ENCODE measurements around the gene AMMECR1.
"Not testable (repeated sequence)": the region's sequence is repeated elsewhere in the genome, so short reads cannot be mapped to it uniquely, and the experiment has no call there.

AMMECR1 gene

DNA sequence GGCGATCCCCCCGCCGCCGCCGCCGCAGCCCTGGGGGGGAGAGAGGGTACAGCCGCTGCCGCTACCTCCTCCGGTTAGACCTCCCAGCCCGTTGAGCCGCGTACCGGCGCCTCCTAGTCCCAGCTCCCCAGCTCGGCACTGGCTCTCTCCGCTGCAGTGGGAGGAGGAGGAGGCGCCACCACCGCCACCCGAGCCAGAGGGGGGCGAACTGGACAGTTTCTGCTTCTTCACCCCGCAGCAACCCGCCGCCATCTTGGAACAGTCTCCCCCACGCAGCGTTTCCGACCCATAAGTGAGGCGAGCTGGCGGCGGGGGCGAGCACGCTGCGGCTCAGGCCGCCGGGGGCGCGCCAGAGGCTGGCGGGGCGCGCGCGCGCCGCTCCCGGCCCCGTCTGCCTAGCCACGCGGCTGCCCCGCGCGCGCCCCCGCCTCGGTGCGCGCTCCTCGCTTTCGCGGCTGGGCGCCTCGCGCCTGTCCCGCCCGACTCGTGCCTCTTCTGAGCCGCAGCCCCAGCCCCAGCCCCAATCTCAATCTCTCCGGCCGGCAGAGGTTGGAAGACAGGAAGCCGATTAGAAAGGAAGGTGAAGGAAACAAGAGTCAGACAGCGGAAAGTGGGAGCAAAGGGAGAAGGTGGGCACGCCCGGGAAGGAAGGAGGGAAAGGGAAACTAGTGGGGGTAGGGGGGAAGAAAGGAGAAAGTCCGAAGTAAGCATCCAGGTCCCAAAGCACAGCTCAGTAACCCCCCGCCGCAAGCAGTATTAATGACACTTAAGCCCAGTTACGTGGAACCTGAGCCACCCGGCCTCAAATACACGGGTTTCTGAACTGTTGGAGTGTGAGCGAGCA is at the start of gene AMMECR1:
TSS of gene AMMECR1 (minus strand) at position 266 of the 844 bp plus-strand sequence. CDS start at position 252, 14 bp downstream.
- no peaks in the 10 kb centered on the region for H3K27me3 ChIP-seq (ENCODE audit: control insufficient read depth in 1 of 2, insufficient read depth in 2 of 2, low read length in 2 of 2)
- H3K36me3 ChIP-seq (ENCODE audit: insufficient read depth, low read length) = no peaks in the 10 kb centered on the region
- peak within 1 kb of the TSS; percentile 37 for H3K27ac ChIP-seq (ENCODE audit: low read depth, low read length)
- no peaks in the 10 kb centered on the region for H3K4me1 ChIP-seq (ENCODE audit: insufficient read depth, low read length)
- no peaks in the 10 kb centered on the region for H3K9me3 ChIP-seq (ENCODE audit: low read length)
- H3K9ac ChIP-seq (ENCODE audit: low read length) = no peak within 1 kb of the TSS
- peak within 1 kb of the TSS; percentile 50 to 64 for H3K4me3 ChIP-seq (ENCODE audit: low read depth in 1 of 2, low read length in 2 of 2)

DNA sequence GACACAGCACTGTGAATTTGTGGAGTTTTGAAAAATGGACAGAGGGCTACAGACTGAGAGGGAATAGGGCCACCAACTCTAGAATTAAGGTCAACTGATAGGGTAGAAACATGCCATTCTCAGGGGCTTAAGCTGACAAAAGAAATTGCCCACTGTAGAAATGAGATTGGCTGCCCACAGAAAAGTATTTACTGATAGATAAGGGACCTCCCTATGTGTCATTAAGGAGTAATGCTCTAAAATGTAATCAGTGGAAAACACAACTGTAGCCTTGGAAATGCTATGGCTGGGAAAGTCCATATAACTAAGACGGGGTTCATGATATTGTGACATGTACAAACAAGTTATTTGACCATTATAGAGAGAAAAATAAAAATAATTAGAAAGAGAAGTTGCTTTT is 45.4 kb upstream of the AMMECR1 start:
- no peak overlapping the region for H3K4me3 ChIP-seq (ENCODE audit: low read depth in 1 of 2, low read length in 2 of 2)
- H3K27me3 ChIP-seq (ENCODE audit: control insufficient read depth in 1 of 2, insufficient read depth in 2 of 2, low read length in 2 of 2) = no peaks in the 10 kb centered on the region
- no peak overlapping the region for H3K27ac ChIP-seq (ENCODE audit: low read depth, low read length)
- H3K4me1 ChIP-seq (ENCODE audit: insufficient read depth, low read length) = no peaks in the 10 kb centered on the region
- no peak overlapping the region for H3K9ac ChIP-seq (ENCODE audit: low read length)
- no peaks in the 10 kb centered on the region for H3K36me3 ChIP-seq (ENCODE audit: insufficient read depth, low read length)
- no peaks in the 10 kb centered on the region for H3K9me3 ChIP-seq (ENCODE audit: low read length)

DNA sequence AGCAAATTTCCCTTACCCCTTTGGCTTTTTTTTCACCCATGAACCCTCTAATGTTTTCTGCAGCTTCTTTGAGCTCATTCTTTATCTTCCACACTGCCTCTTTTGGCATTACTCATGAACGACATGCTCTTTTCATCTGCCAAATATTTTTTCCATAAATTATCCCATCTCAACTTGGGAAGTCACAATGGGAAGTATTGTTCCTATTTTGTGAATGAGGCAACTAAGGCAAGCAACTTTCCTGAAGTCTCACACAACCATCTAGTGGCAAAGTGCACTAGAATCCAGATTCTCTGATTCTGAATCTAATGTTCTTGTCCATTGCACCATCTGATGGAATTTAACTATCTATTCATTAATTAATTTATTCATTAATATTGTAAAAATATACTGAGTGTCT is 41.4 kb upstream of the AMMECR1 start:
- H3K9me3 ChIP-seq (ENCODE audit: low read length) = no peaks in the 10 kb centered on the region
- no peak overlapping the region for H3K4me3 ChIP-seq (ENCODE audit: low read depth in 1 of 2, low read length in 2 of 2)
- no peak overlapping the region for H3K27ac ChIP-seq (ENCODE audit: low read depth, low read length)
- H3K9ac ChIP-seq (ENCODE audit: low read length) = no peak overlapping the region
- H3K27me3 ChIP-seq (ENCODE audit: control insufficient read depth in 1 of 2, insufficient read depth in 2 of 2, low read length in 2 of 2) = no peaks in the 10 kb centered on the region
- no peaks in the 10 kb centered on the region for H3K4me1 ChIP-seq (ENCODE audit: insufficient read depth, low read length)
- H3K36me3 ChIP-seq (ENCODE audit: insufficient read depth, low read length) = no peaks in the 10 kb centered on the region

DNA sequence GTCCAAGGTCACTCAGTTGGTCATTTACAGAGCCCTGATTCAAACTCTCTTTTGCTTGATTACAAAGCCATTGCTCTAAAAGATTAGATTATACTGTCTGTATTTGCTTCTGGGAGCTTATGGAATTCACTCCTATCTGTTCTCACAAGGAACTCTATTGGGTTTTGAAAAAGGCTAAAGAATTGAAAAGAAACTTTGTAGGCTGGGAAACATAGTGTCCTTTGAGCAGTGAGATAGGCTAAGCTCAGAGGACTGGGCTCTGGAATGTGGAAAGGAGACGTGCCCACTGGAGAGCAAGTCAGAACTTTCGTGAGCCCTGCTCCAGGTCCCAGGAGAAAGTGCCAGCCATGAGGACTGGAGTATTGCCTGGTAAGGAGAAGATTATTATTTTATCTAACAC is 40.7 kb upstream of the AMMECR1 start, which contains the start of gene RTL9:
TSS of gene RTL9 (plus strand) at position 301 of the 400 bp plus-strand sequence. CDS start 91,770 bp downstream, outside the sequence.
- H3K27me3 ChIP-seq (ENCODE audit: control insufficient read depth in 1 of 2, insufficient read depth in 2 of 2, low read length in 2 of 2) = no peaks in the 10 kb centered on the region
- no peak within 1 kb of the TSS for H3K9ac ChIP-seq (ENCODE audit: low read length)
- no peaks in the 10 kb centered on the region for H3K9me3 ChIP-seq (ENCODE audit: low read length)
- H3K27ac ChIP-seq (ENCODE audit: low read depth, low read length) = no peak within 1 kb of the TSS
- no peak within 1 kb of the TSS for H3K4me3 ChIP-seq (ENCODE audit: low read depth in 1 of 2, low read length in 2 of 2)
- H3K4me1 ChIP-seq (ENCODE audit: insufficient read depth, low read length) = no peaks in the 10 kb centered on the region
- H3K36me3 ChIP-seq (ENCODE audit: insufficient read depth, low read length) = no peaks in the 10 kb centered on the region

DNA sequence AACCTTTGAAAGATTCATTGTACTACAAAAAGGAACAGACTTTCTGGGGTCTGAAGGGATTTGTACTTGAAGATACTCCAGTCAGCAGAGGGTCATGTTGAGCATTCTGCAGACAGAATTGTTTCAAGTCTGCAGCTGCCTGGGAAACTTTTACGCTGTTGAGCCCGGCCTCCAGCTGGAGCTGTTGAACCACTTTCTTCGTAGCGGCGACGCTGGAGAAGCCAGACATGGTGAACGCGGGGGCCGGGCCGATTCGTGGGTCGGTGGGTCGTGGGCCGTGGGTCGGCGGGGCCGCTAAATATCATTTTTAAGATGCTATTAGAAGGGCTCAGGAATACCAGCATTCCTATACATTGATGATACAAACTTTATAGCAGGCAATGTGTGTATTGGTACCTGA is 28.8 kb upstream of the AMMECR1 start:
- no peaks in the 10 kb centered on the region for H3K4me1 ChIP-seq (ENCODE audit: insufficient read depth, low read length)

DNA sequence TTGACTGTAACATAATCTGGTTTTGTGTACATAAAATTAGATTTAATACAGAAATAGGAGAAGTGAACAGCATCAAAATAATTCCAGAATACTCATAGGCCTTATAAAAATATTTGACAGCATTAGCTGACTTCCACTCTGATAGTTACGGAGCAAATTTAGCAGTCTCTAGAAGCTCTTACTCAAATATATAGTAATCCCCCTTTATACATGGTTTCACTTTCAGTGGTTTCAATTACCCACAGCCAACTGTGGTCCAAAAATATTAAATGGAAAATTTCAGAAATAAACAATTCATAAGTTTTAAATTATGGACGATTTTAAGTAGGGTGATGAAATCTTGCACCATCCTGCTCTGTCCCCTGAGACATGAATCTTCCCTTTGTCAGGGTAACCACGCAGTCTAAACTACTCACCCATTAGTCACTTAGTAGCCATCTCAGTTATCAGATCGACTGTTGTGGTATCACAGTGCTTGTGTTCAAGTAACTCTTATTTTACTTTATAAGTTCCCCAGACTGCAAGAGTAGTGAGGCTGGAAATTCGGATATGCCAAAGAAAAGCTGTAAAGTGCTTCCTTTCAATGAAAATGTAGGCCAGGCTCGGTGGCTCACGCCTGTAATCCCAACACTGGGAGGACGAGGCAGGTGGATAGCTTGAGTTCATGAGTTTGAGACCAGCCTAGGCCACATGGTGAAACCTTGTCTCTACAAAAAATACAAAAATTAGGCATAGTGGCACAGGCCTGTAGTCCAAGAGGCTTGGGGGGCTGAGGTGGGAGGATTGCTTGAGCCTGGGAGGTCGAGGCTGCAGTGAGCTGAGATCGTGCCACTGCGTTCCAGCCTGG is 23.5 kb upstream of the AMMECR1 start:
- no peak overlapping the region for H3K9ac ChIP-seq (ENCODE audit: low read length)
- no peaks in the 10 kb centered on the region for H3K4me1 ChIP-seq (ENCODE audit: insufficient read depth, low read length)
- no peak overlapping the region for H3K4me3 ChIP-seq (ENCODE audit: low read depth in 1 of 2, low read length in 2 of 2)
- no peaks in the 10 kb centered on the region for H3K27me3 ChIP-seq (ENCODE audit: control insufficient read depth in 1 of 2, insufficient read depth in 2 of 2, low read length in 2 of 2)
- H3K36me3 ChIP-seq (ENCODE audit: insufficient read depth, low read length) = no peaks in the 10 kb centered on the region
- no peaks in the 10 kb centered on the region for H3K9me3 ChIP-seq (ENCODE audit: low read length)
- H3K27ac ChIP-seq (ENCODE audit: low read depth, low read length) = no peak overlapping the region

More for the DNA sequence above, 28.8 kb upstream of the AMMECR1 start:
- Histone ChIP-seq H3K4me3 (ENCODE audit: low read depth in 1 of 2, low read length in 2 of 2) (no peak overlapping the region), H3K9me3 (ENCODE audit: low read length) (no peaks in the 10 kb centered on the region), H3K27me3 (ENCODE audit: control insufficient read depth in 1 of 2, insufficient read depth in 2 of 2, low read length in 2 of 2) (no peaks in the 10 kb centered on the region), H3K36me3 (ENCODE audit: insufficient read depth, low read length) (no peaks in the 10 kb centered on the region), H3K27ac (ENCODE audit: low read depth, low read length) (no peak overlapping the region), H3K9ac (ENCODE audit: low read length) (no peak overlapping the region)

DNA sequence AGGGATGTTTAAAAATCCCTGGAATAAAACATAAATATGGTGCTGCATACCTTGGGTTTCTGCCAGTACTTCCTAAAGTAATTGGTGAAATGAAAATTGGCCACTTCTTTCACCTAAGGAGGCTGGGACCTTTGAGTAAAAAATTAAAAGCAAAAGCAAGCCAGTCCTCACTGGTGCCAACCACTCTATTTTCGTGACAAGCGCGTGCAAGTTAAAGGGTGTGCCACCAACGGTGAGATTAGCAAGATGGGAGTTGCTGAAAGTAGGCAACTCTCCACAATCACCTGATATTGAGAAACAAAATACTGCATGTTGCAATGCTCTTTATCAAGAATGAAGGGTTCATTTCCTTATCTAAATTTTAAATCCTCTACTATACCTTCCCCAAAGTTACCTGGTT is 21.1 kb upstream of the AMMECR1 start:
- H3K27me3 ChIP-seq (ENCODE audit: control insufficient read depth in 1 of 2, insufficient read depth in 2 of 2, low read length in 2 of 2) = peaks cover 0 to 7% of the 10 kb centered on the region in 2 donors
- no peak overlapping the region for H3K9ac ChIP-seq (ENCODE audit: low read length)
- no peak overlapping the region for H3K4me3 ChIP-seq (ENCODE audit: low read depth in 1 of 2, low read length in 2 of 2)
- no peaks in the 10 kb centered on the region for H3K4me1 ChIP-seq (ENCODE audit: insufficient read depth, low read length)
- no peaks in the 10 kb centered on the region for H3K9me3 ChIP-seq (ENCODE audit: low read length)
- no peak overlapping the region for H3K27ac ChIP-seq (ENCODE audit: low read depth, low read length)
- H3K36me3 ChIP-seq (ENCODE audit: insufficient read depth, low read length) = no peaks in the 10 kb centered on the region

DNA sequence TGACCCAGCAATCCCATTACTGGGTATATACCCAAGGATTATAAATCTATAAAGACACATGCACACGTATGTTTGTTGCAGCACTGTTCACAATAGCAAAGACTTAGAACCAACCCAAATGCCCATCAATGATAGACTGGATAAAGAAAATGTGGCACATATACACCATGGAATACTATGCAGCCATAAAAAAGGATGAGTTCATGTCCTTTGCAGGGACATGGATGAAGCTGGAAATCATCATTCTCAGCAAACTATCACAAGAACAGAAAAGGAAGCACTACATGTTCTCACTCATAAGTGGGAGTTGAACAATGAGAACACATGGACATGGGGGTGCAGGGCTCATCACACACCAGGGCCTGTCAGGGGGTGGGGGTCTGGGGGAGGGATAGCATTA is 15.6 kb upstream of the AMMECR1 start:
- H3K9ac ChIP-seq (ENCODE audit: low read length); H3K9me3 ChIP-seq (ENCODE audit: low read length); H3K4me3 ChIP-seq (ENCODE audit: low read depth in 1 of 2, low read length in 2 of 2); H3K27ac ChIP-seq (ENCODE audit: low read depth, low read length); H3K27me3 ChIP-seq (ENCODE audit: control insufficient read depth in 1 of 2, insufficient read depth in 2 of 2, low read length in 2 of 2); H3K36me3 ChIP-seq (ENCODE audit: insufficient read depth, low read length); H3K4me1 ChIP-seq (ENCODE audit: insufficient read depth, low read length): not testable (repeated sequence)

DNA sequence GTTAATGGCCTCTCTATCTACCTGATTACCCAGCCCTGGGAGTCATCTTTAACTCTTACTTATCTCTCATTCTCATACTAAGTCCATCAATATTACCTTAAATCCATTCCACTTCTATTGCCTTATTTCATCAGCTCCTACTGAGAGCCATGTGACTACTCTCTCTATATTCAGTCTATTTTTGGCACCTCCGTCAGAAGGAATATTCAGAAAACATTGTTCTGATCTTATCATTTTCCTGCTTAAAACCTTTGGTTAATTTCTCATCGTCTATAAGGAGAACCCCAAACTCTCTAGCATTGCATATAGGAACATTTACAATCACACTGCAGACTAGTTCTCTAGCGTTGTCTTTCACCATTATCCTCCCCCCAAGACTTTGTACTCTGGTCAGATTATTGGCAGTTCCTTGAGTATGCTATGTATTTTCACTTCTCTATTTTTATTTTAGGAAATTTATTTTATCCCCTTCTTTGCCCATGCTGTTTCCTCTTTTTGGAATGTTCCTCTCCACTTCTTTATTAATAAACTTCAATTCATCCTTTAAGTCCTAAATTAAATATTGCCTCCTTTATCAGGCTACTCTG is 13.7 kb upstream of the AMMECR1 start:
- H3K27ac ChIP-seq (ENCODE audit: low read depth, low read length) = no peak overlapping the region
- no peaks in the 10 kb centered on the region for H3K36me3 ChIP-seq (ENCODE audit: insufficient read depth, low read length)
- H3K4me1 ChIP-seq (ENCODE audit: insufficient read depth, low read length) = no peaks in the 10 kb centered on the region
- H3K9me3 ChIP-seq (ENCODE audit: low read length) = no peaks in the 10 kb centered on the region
- no peak overlapping the region for H3K4me3 ChIP-seq (ENCODE audit: low read depth in 1 of 2, low read length in 2 of 2)
- no peak overlapping the region for H3K9ac ChIP-seq (ENCODE audit: low read length)
- peaks cover 0 to 7% of the 10 kb centered on the region in 2 donors for H3K27me3 ChIP-seq (ENCODE audit: control insufficient read depth in 1 of 2, insufficient read depth in 2 of 2, low read length in 2 of 2)

DNA sequence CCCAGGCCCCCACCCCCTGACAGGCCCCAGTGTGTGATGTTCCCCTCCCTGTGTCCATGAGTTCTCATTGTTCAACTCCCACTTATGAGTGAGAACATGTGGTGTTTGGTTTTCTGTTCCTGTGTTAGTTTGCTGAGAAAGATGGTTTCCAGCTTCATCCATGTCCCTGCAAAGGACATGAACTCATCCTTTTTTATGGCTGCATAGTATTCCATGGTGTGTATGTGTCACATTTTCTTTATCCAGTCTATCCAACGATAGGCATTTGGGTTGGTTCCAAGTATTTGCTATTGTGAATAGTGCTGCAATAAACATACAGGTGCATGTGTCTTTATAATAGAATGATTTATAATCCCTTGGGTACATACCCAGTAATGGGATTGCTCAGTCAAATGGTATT is 10.7 kb upstream of the AMMECR1 start:
- not testable (repeated sequence) for H3K4me1 ChIP-seq (ENCODE audit: insufficient read depth, low read length); H3K27ac ChIP-seq (ENCODE audit: low read depth, low read length); H3K4me3 ChIP-seq (ENCODE audit: low read depth in 1 of 2, low read length in 2 of 2)

DNA sequence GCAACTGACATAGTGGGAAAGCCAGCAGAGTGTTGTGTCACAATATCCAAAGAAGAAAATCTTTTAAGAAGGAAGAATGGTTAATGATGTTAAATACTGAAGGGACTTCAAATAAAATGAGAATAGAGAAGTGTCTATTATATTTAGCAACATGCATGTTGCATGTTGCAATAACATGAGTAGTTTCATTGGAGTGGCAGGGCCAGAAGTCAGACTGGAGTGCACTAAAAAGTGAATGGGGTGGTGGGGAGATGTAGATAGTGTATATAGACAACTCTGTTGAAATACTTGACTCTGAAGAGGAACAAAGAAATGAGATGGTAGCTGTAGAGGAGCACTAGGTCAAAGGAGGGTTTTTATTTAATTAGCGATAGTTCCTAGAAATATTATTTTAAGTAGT is 9.5 kb upstream of the AMMECR1 start:
- H3K4me1 ChIP-seq (ENCODE audit: insufficient read depth, low read length) = no peaks in the 10 kb centered on the region
- H3K9ac ChIP-seq (ENCODE audit: low read length) = no peak overlapping the region
- H3K27me3 ChIP-seq (ENCODE audit: control insufficient read depth in 1 of 2, insufficient read depth in 2 of 2, low read length in 2 of 2) = no peaks in the 10 kb centered on the region
- H3K27ac ChIP-seq (ENCODE audit: low read depth, low read length) = no peak overlapping the region
- no peaks in the 10 kb centered on the region for H3K9me3 ChIP-seq (ENCODE audit: low read length)
- no peak overlapping the region for H3K4me3 ChIP-seq (ENCODE audit: low read depth in 1 of 2, low read length in 2 of 2)
- H3K36me3 ChIP-seq (ENCODE audit: insufficient read depth, low read length) = no peaks in the 10 kb centered on the region

More for the DNA sequence above, 10.7 kb upstream of the AMMECR1 start:
- not testable (repeated sequence) for H3K9me3 ChIP-seq (ENCODE audit: low read length); H3K9ac ChIP-seq (ENCODE audit: low read length); H3K27me3 ChIP-seq (ENCODE audit: control insufficient read depth in 1 of 2, insufficient read depth in 2 of 2, low read length in 2 of 2); H3K36me3 ChIP-seq (ENCODE audit: insufficient read depth, low read length)

Data from muscle layer of colon (tissue), 2 donors.